Measurements from ENCODE around the gene GCLM.

DNA sequence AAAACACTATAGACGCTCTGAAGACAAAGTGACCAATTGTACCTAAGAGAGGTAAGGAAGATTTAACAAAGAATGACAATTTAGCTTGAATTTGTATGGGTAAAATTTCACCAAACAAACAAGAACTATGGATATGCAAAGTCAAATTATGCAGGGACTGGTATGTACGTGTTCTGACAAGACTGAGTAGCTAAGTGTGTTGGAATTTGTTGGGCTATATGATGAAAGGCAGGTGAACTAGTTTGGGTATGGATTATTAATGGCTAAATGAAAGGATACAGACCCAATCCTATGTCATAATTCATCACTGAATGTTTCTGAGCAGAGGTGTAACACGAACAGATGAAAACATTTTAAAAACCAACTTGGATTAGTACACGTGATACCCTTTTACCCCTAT is 37.9 kb downstream of the GCLM start:
- TF ChIP-seq, protein P1, sequence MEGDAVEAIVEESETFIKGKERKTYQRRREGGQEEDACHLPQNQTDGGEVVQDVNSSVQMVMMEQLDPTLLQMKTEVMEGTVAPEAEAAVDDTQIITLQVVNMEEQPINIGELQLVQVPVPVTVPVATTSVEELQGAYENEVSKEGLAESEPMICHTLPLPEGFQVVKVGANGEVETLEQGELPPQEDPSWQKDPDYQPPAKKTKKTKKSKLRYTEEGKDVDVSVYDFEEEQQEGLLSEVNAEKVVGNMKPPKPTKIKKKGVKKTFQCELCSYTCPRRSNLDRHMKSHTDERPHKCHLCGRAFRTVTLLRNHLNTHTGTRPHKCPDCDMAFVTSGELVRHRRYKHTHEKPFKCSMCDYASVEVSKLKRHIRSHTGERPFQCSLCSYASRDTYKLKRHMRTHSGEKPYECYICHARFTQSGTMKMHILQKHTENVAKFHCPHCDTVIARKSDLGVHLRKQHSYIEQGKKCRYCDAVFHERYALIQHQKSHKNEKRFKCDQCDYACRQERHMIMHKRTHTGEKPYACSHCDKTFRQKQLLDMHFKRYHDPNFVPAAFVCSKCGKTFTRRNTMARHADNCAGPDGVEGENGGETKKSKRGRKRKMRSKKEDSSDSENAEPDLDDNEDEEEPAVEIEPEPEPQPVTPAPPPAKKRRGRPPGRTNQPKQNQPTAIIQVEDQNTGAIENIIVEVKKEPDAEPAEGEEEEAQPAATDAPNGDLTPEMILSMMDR (optimal IDR thresholded peaks at IDR 0.05 in 1 of 3, IDR thresholded peaks at IDR 0.05 in 1 of 3, conservative IDR thresholded peaks at IDR 0.05 in 1 of 3; ENCODE audit: extremely low read depth in 1 of 3, insufficient read depth in 2 of 3, low read length in 3 of 3), result no peak
- TF ChIP-seq EZH2 (IDR thresholded peaks at IDR 0.05; ENCODE audit: low read length), result no peak
